Globus pallidus (tissue), 1 donor: ENCODE measurements around the gene LRG1.

Experiments
- DNase-seq: peaks from one replicate; pipeline ENCODE4 v3.0.0-alpha.2; 2015; ENCODE audit warnings: low spot score

Gene LRG1

GRCh38 chr19:4508698-4509097 is 31.1 kb downstream of the LRG1 start:
- DNase-seq = no peak

DNA sequence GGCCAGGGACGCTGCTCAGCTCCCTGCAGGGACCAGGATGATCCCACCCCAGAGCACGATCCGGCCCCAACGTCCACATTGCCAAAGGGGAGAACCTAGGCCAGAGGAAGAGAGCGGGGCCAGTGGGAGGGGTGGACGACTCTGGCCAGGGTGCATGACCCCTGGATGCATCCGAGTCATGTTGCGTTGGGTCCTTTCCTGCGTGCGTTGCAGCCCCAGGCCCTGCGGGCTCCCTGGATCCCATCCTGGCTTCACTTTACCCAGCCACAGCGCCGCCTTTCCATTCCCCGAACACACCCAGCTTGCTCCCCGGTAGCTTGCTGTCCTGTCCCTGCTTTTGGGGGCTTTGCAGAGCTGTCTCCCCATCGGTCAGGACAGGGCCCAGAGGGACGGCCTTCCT is 32.0 kb downstream of the LRG1 start:
- no peak for DNase-seq

DNA sequence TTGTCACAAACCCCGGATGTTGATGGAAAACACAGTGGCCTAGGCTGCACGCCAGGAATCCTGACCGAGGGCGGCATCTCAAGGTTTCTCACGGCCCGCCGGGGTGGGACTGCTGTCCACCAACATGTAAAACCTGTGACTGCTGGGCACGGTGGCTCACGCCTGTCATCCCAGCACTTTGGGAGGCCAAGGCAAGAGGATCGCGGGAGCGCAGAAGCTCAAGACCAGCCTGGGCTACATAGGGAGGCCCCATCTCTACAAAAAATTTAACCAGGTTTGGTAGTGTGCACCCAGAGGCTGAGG is 32.7 kb downstream of the LRG1 start:
- no peak for DNase-seq

DNA sequence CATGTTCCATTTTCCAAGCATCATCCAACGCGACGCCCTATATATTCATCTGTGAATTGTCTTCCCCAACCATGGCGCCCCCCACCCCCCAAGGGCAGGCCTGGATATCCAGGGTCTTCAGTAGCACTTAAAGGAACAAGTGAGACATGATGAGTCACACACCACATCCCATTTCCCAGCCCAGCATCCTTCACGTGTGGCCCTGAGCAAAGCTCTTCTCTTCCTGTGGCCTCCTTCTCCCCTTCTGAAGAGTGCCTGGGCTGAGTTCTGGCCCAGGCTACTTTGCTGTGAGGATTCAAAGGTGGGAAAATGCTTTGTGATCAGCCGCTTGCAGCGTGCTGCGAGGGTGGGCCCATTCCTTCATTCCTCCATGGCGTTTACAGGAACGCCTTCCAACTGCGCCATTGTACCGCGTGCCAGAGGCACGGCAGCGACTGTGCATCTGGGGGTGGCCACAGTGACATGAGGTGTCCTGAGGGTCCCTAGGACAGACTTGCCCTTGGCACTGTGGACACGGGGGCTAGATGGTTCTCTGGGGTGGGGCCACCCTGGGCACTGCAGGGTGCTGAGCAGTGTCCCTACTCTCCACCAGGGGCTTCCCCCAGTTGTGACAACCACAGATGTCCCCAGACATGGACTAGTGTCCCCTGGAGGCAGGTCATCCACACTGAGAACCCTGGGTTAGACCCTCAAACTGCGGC is 33.2 kb downstream of the LRG1 start:
- no peak for DNase-seq

- no peak for DNase-seq
These were observed 34.0 kb downstream of the LRG1 start for GRCh38 chr19:4505570-4506448.

GRCh38 chr19:4504891-4505569 is 34.8 kb downstream of the LRG1 start:
- no peak for DNase-seq

DNA sequence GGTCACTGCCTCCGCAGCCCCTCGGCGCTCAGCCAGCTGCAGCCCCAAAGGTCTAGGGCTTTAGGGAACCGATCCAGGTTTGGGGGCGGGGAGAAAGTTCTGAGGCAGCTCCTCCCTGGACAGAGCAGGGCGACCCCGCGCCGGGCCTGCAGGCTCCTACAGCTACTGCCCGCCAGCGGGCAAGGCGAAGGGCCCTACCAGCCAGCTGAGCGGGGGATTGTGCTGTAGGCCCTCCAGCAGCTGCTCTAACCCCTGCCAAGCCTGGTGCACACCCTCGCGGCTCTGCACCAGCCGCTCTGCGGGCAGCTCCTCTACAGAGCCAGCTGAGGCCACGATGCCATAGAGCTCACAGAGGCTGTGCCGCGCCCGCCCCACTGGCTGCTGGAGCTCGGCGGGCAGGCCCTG is 35.5 kb downstream of the LRG1 start:
- peak; percentile 70 for DNase-seq

DNA sequence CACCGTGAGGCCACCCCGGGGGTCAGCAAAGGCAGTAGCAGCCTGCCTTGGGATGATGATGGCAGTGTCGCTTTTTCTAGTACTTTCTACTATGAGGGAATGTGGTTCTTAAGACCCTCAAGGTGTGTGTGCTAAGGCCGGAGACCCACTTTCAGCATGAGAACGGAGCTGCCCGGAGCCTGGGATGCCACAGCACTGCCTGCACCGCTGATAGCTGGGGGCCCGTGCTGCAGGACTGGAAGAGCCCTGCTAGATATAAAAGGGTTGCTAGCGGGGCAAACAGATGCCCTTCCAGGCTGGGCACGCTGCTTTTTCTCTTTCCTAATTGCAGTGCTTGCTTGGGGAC is 36.0 kb downstream of the LRG1 start:
- DNase-seq = no peak

DNA sequence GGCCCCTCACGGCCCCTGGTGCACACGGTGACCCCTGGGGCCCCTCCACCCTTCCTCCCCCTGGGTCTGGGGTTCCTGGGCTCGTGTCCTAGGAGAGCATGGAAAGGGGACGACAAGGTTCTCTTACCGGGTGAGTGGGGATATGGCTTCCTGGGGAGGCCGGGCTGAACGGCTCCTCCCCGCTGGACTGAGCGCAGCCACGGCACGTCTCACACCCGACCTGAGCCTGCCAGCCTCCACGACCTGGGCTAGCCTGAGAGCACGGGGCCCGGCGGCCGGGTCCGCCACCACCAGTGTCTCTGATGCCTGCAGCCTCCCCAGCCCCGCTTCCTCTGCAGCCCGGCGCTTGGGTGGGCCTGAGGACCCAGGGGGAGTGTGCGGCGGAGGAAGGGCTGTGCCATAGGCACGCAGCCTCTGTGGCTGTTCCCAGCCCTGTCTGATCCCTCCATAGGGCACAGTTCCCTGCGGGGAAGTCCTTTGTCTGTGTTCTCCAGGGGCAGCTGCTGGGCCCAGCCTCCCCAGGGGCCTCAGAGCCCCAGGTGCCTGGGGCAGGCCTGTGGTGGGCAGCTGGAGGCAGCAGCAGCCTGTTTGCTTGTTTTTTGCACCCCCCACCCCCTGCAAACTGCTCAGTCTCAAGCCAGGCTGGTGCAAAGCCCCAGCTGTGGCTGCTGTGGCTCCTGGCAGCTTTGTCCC is 36.6 kb downstream of the LRG1 start:
- DNase-seq = no peak

DNA sequence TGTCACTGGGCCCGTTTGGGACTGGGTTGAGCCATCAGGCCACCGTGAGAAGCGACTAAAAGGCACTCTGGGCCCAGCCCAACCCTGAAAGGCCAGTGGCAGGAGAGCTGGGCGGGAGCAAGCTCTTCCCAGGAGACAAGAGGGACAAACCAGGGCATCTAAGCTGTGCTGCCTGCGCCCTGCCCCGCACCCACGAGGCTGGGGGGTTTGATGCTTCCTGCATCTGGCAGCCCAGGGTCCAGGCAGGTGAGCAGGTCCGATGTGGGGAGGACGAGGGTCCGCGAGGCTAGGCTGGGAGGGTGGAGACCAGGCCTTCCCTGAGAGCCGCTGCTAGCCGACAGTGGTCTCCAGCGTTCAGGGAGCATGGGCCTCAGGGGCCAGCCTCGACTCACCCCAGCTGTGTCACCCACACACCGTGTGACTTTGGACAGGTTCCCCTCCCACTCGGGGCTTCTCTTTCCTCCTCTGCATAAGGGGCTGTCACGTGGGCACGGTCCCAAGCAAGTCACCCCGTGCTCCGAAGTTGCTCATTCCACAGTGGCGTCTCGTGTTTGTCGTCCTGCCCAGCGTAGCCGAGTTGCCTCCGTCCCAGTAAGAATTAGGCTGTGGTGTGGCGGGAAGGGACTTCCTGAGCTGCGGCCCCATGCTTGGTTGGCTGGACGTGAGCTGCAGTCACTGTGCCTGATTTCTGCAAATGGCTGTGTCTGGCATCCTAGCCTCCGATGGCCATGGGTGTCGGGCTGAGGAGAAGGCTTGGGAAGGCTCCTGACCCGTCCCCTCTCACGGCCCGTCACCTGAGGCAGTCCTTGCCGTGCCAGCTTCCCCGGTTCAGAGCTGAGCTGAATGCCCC is 37.3 kb downstream of the LRG1 start:
- no peak for DNase-seq

DNA sequence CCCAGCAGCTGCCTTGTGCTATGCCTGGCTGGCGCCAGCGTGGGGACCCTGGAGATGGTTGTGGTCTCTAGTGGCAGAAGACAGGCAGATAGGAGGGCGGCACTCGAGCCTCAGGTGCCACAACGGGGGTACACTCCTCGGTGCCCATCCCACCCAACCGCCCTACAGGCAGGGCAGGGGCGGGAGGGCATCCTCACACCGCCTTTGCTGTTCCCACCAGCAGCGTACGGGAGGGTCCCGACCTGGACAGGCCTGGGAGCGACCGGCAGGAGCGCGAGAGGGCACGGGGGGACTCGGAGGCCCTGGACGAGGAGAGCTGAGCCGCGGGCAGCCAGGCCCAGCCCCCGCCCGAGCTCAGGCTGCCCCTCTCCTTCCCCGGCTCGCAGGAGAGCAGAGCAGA is 38.1 kb downstream of the LRG1 start:
- no peak for DNase-seq

- DNase-seq = no peak
These were observed 38.8 kb downstream of the LRG1 start for GRCh38 chr19:4500841-4501591.

- no peak for DNase-seq
These were observed 40.0 kb downstream of the LRG1 start for GRCh38 chr19:4499855-4500254.

GRCh38 chr19:4499318-4499717 is 40.5 kb downstream of the LRG1 start:
- DNase-seq = no peak

GRCh38 chr19:4498694-4499093 is 41.1 kb downstream of the LRG1 start:
- no peak for DNase-seq

GRCh38 chr19:4497770-4498389 is 42.0 kb downstream of the LRG1 start:
- DNase-seq = no peak

DNA sequence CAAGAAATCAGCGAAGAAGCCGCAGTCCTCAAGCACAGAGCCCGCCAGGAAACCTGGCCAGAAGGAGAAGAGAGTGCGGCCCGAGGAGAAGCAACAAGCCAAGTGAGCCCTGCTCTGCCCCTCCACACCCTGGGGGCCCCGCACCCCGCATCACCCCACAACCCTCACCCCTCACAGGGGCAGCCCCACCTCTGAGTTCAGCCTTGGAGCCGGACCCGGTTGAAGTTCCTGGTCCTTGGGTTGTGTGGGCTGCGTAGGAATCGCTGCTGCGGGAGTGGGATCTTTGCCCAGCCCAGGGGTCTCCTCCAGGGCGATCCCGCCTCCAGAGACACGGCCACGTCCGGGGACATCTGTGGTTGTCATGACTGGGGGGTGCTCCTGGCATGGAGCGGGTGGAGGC is 43.5 kb downstream of the LRG1 start:
- no peak for DNase-seq

- no peak for DNase-seq
These were observed 44.4 kb downstream of the LRG1 start for GRCh38 chr19:4495471-4495870.

GRCh38 chr19:4494691-4495064 is 45.2 kb downstream of the LRG1 start:
- no peak for DNase-seq

GRCh38 chr19:4493929-4494690 is 45.7 kb downstream of the LRG1 start:
- DNase-seq = no peak
